ENCODE data around the gene MIPOL1. TPM values are rescaled to one million over a fixed set of nuclear protein-coding genes. Genes with fewer than 3 reads are reported as not detected.

The MIPOL1 gene
- total RNA-seq, 1 donor from 2014 or later, result 12.3 TPM

GRCh38 chr14:37579274-37579673 is 381.5 kb downstream of the MIPOL1 start:
- no peak for DNase-seq (ENCODE audit: extremely low read depth, low read depth, low spot score)

DNA sequence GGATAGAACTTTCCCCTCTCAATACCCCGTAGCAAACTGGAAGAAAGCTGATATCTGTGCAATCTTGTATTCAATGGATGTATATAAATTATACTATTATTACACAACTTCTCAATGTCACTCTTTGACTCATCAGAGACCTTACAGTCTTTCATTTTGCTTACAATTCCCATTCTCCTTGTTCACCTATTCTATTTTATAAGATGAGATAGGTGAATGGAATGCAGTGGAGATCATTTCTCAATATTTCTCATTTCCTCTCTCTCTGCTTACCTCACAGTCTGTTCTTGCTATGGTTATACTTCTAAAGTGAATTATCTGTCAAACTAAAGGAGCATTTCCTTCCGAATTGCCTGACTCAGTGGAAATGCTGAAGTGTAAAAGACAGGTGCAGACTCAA is 382.4 kb downstream of the MIPOL1 start:
- DNase-seq (ENCODE audit: extremely low read depth, low read depth, low spot score), result no peak

GRCh38 chr14:37583358-37584210 is 385.8 kb downstream of the MIPOL1 start:
- DNase-seq (ENCODE audit: extremely low read depth, low read depth, low spot score), result no peak

DNA sequence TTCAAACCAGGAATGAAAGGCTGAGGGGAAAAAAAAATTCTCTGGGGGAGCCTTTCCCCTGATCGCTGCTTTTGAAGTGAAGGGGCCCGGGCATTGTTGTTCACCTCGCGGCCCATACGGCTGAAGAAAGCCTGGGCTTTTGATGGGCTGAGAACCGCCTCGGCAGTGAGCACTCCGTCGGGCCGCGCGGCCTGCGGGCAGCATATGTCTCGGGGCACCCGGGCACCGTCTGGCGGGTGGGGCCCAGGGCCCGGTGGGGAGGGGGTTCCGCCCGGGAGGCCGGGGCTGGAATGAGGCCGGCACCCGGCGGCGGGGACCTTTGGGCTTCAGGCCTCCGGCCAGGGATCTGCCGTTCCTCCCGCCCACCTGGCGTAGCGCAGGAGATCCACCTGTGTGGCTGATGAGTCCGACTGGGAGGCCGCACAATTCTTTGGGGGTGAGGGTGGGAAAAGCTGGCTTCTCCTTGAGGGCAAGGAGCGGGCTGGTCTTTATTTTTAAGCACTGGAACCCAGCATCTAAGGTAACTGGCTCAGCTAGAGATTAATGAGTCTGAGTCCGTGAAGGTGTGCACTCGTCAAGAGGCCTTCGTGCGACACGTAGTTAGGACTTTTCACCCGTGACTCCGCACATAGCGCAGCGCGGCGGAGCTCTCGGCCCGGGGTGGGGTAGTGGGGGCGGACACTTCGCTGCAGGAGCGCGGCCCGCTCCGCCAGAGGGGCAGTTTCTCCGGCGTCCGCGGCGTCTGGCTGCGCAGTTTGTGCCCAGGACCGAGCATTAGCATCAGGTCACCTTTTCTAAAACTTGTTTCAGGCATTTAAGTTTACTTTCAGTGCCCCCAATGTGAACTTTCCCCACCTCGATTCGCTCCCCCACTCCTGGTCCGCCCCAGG is 386.7 kb downstream of the MIPOL1 start:
- DNase-seq (ENCODE audit: extremely low read depth, low read depth, low spot score), result no peak

DNA sequence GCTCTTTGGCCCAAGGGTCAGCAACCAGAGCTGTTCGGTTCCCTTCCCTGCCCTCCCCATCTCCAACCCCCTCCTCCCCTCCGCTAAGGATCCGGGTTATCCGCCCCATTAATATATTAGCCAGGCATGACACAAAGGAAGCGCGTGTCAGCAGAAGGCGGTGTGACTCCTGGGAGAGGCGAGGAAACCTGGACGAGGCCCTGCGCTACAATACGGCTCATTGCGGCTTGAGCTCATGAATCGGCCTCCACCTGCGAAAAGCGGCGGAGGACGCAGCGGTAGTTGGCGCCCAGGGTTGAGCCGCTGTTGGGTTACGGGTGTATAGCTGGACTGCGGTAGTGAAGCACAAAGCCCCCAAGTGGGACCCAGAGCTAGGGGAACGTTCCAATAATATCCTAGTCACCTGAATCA is 387.4 kb downstream of the MIPOL1 start:
- DNase-seq (ENCODE audit: extremely low read depth, low read depth, low spot score), result no peak

DNA sequence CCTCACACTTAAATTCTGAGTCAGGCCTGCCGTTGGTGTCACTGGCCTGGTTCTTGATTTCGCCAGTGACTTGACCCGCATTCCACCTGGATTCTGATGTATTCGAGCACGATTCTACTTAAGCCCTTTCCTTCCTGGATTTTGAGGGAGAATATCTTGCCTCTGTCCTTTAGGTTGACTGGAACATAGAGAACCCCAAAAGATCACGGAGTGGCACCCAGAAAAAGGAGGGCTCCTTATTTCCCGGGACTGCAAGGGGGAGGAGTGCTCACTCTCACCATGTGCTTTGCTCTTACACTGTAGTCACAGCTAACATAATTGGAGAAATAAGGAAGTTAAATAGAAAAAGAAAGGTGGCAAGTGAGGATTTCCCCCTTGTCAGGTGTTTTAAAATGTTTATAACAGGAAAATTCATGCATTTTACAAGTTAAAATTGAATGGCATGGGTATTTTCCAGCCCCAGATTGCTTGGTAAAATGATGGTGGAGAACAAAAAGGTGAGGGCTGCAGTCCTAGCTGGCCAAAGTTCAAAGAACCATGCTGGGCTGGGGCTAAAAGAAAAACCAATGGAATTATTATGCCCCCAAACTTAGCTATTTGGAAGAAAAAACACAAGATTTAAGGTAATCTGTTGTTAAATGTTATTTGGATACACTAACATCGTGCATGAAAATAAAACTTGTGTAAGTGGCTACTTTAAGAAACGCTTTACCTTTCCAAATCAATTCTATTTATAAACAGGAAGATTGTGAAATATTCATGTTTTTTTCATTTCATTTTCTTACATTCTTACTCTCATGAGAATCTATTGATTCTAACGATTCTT is 388.4 kb downstream of the MIPOL1 start:
- DNase-seq (ENCODE audit: extremely low read depth, low read depth, low spot score), result no peak

- DNase-seq (ENCODE audit: extremely low read depth, low read depth, low spot score), result no peak
These were observed 389.0 kb downstream of the MIPOL1 start for GRCh38 chr14:37586797-37587130.

GRCh38 chr14:37587131-37587803 is 389.5 kb downstream of the MIPOL1 start:
- DNase-seq (ENCODE audit: extremely low read depth, low read depth, low spot score), result no peak

GRCh38 chr14:37587881-37588666 is 390.3 kb downstream of the MIPOL1 start:
- no peak for DNase-seq (ENCODE audit: extremely low read depth, low read depth, low spot score)

DNA sequence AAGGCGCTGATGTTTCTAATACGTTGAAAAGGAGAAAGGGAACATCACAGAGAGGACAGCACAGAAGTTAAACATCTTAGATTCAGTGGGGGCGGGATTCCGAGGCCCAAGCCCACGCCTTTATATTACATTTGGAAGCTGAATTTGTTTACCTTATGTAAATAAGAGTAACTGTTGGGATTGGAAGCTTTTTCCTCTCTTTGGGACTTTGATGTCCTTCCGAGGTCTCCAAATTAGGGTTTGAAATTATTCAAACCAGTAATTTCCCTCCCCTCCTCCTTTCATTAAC is 390.9 kb downstream of the MIPOL1 start:
- DNase-seq (ENCODE audit: extremely low read depth, low read depth, low spot score), result no peak

- no peak for DNase-seq (ENCODE audit: extremely low read depth, low read depth, low spot score)
These were observed 391.4 kb downstream of the MIPOL1 start for GRCh38 chr14:37588956-37589714.

DNA sequence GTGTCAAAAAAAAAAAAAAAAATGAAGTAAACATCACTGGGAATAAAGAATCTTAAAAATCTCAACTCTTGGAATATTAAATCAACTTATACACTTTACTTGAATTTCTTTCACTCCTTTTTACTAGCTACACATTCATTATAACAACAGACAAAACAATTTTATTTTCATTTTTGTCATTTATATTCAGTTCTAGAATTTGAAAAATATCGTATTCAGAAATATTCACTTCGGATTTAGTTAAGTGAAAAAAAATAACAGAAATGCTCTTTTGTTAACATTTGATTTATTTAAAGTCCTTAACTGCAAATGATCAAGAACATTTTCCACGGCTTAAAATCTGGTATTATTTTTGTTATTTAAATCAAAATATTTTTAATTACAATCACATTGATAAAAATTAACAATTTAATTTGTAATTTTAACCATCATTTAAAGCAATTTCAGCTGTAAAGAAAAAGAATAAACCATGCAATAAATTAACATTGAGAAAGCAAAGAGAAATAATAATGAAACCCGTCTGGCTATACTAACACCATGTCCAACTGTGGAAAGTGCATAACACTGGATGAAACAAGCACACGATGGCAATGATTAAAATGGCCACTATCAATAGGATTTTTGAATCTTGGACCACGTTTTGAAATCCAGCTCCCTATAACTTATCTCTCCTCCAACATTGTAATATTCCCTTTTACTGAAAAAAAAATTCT is 392.1 kb downstream of the MIPOL1 start:
- no peak for DNase-seq (ENCODE audit: extremely low read depth, low read depth, low spot score)

DNA sequence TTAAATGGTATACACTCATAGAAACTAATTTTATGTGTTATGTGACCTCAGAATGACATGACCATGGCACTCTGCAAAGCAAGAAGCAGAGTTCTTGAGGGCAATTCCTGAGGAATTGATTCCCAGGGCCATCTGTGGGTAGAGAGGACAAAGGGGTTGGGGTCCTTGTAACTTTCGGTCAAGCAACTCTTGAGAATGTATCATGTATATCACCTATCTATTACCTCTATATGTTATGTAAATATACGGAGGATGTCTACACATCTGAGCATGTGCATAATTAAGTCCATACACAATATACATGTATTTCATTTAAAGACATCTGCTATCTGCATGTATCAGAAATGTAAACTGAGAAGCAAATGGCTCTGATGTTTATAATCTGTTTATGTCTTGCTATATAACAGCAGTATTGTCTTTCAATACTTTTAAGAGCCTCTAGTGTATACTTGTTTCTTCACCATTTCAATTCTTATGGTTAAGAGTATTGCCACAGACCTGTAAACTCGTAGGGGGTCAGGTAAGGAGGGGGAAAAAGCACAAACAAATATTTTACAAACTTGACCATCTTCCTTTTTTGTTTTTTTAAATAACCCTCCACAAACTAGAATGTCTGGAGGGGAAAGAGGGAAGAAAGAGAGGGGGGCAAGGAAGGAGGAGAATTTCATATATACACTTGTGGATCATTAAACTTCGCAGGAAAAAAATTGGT is 392.8 kb downstream of the MIPOL1 start:
- DNase-seq (ENCODE audit: extremely low read depth, low read depth, low spot score), result no peak

- DNase-seq (ENCODE audit: extremely low read depth, low read depth, low spot score), result no peak
These were observed 393.7 kb downstream of the MIPOL1 start for GRCh38 chr14:37591311-37591940.

DNA sequence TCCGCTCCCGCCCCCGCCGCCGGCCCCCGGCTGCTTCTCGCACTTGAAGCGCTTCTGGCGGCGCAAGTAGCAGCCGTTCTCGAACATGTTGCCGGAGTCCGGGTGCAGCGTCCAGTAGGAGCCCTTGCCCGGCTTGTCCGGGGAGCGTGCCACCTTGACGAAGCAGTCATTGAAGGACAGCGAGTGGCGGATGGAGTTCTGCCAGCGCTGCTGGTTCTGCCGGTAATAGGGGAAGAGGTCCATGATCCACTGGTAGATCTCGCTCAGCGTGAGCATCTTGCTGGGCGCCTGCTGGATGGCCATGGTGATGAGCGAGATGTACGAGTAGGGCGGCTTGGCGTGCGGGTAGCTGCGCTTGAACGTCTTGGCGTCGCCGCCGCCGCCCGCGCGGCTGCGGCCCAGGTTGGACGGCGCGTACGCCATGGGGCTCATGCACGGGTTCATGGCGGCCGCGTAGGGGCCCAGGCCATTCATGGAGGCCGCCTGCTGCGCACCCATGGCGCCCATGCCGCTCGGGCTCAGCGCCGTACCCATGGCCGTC is 394.3 kb downstream of the MIPOL1 start:
- DNase-seq (ENCODE audit: extremely low read depth, low read depth, low spot score), result no peak

GRCh38 chr14:37592482-37593408 is 395.0 kb downstream of the MIPOL1 start:
- DNase-seq (ENCODE audit: extremely low read depth, low read depth, low spot score), result no peak

Data from glomerular endothelial cell (primary cell).